ENCODE data around the gene HSPB7.

Gene HSPB7

GRCh38 chr1:16018308-16018707 is 465 bp upstream of the HSPB7 start:
- H3K4me3 ChIP-seq (ENCODE audit: low read length) = peak overlapping the region; percentile 66
- DNase-seq (ENCODE audit: low read depth) = no peak
- TF ChIP-seq, protein P1, sequence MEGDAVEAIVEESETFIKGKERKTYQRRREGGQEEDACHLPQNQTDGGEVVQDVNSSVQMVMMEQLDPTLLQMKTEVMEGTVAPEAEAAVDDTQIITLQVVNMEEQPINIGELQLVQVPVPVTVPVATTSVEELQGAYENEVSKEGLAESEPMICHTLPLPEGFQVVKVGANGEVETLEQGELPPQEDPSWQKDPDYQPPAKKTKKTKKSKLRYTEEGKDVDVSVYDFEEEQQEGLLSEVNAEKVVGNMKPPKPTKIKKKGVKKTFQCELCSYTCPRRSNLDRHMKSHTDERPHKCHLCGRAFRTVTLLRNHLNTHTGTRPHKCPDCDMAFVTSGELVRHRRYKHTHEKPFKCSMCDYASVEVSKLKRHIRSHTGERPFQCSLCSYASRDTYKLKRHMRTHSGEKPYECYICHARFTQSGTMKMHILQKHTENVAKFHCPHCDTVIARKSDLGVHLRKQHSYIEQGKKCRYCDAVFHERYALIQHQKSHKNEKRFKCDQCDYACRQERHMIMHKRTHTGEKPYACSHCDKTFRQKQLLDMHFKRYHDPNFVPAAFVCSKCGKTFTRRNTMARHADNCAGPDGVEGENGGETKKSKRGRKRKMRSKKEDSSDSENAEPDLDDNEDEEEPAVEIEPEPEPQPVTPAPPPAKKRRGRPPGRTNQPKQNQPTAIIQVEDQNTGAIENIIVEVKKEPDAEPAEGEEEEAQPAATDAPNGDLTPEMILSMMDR (conservative IDR thresholded peaks at IDR 0.05; ENCODE audit: low read length) = no peak

GRCh38 chr1:16017076-16017460 is 775 bp downstream of the HSPB7 start:
- TF ChIP-seq, protein P1 (conservative IDR thresholded peaks at IDR 0.05; ENCODE audit: low read length) = no peak
- H3K4me3 ChIP-seq (ENCODE audit: low read length) = peak overlapping the region; percentile 66

DNA sequence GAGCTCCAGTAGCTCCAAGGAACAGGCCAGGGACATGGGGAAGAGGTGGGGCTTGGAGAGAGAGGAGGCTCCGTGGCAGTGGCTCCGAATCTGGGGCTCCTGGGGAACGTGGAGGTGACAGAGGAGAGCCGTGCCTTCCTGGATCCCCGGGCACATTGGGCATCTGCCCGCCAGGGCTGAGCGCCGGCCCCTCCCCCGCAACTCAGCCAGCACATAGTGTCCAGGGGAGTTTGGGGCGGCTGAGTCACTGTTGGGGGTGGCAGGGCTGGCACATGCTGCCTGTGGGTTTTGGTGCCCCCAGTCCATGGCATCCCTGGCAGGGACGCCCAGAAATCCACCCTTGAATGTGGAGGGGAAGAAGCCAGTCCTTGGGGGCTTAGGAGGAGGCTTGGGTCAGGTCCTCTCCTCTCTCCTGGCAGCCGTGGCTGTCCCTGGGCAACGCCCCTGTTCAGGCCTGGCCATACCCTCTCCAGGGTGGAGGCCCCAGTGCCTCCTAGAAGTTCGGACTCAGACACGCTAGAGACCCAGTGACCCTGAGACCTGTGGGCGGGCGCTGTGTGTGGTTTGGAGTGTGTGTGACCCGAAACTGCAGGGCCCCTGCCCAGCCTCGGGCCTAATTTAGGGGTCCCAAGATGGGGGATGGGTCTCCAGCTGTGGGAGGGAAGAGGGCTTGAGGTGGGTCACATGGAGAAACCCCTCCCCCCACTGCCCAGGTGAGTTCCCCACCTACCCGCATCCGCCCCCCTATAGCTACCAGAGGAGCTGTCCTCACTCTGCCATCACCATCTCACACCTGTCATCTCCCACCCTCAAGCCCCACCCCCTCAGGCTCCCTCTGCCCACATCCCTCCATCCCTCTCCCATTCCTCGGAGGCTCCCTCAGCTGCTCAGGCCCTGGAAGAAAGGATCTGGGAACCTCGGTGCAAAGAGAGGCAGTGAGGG is 1.6 kb downstream of the HSPB7 start:
- no peak for DNase-seq (ENCODE audit: low read depth)
- TF ChIP-seq, protein P1 (conservative IDR thresholded peaks at IDR 0.05; ENCODE audit: low read length) = no peak
- peak overlapping the region; percentile 66 for H3K4me3 ChIP-seq (ENCODE audit: low read length)

More at GRCh38 chr1:16017076-16017460, 775 bp downstream of the HSPB7 start:
- DNase-seq (ENCODE audit: low read depth) = no peak

GRCh38 chr1:16015491-16015890 is 2.4 kb downstream of the HSPB7 start:
- no peak for DNase-seq (ENCODE audit: low read depth)
- no peak overlapping the region; the same call in 1 of the 2 replicates for H3K4me3 ChIP-seq (ENCODE audit: low read length)
- TF ChIP-seq, protein P1 (conservative IDR thresholded peaks at IDR 0.05; ENCODE audit: low read length) = no peak

GRCh38 chr1:16014509-16015482 is 3.0 kb downstream of the HSPB7 start:
- no peak for DNase-seq (ENCODE audit: low read depth)
- no peak overlapping the region for H3K4me3 ChIP-seq (ENCODE audit: low read length)
- TF ChIP-seq, protein P1 (conservative IDR thresholded peaks at IDR 0.05; ENCODE audit: low read length) = no peak

- H3K4me3 ChIP-seq (ENCODE audit: low read length) = no peak overlapping the region
- TF ChIP-seq, protein P1 (conservative IDR thresholded peaks at IDR 0.05; ENCODE audit: low read length) = no peak
- no peak for DNase-seq (ENCODE audit: low read depth)
Measured at GRCh38 chr1:16013908-16014258, 4.0 kb downstream of the HSPB7 start.

Measured in AG10803 (cell line).